SH-SY5Y (cell line): Measurements from ENCODE around the gene PGBD5.

Experiments
- GATA2 ChIP-seq: IDR thresholded peaks from 2 replicates; pipeline ENCODE4 v1.6.1; 2011; ENCODE audit warnings: mild to moderate bottlenecking, low read depth, low read length
- GATA3 ChIP-seq: IDR thresholded peaks from 2 replicates; pipeline ENCODE4 v1.6.1; 2011; ENCODE audit warnings: low read depth, mild to moderate bottlenecking, low read length, moderate library complexity

The PGBD5 gene, protein sequence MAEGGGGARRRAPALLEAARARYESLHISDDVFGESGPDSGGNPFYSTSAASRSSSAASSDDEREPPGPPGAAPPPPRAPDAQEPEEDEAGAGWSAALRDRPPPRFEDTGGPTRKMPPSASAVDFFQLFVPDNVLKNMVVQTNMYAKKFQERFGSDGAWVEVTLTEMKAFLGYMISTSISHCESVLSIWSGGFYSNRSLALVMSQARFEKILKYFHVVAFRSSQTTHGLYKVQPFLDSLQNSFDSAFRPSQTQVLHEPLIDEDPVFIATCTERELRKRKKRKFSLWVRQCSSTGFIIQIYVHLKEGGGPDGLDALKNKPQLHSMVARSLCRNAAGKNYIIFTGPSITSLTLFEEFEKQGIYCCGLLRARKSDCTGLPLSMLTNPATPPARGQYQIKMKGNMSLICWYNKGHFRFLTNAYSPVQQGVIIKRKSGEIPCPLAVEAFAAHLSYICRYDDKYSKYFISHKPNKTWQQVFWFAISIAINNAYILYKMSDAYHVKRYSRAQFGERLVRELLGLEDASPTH

DNA sequence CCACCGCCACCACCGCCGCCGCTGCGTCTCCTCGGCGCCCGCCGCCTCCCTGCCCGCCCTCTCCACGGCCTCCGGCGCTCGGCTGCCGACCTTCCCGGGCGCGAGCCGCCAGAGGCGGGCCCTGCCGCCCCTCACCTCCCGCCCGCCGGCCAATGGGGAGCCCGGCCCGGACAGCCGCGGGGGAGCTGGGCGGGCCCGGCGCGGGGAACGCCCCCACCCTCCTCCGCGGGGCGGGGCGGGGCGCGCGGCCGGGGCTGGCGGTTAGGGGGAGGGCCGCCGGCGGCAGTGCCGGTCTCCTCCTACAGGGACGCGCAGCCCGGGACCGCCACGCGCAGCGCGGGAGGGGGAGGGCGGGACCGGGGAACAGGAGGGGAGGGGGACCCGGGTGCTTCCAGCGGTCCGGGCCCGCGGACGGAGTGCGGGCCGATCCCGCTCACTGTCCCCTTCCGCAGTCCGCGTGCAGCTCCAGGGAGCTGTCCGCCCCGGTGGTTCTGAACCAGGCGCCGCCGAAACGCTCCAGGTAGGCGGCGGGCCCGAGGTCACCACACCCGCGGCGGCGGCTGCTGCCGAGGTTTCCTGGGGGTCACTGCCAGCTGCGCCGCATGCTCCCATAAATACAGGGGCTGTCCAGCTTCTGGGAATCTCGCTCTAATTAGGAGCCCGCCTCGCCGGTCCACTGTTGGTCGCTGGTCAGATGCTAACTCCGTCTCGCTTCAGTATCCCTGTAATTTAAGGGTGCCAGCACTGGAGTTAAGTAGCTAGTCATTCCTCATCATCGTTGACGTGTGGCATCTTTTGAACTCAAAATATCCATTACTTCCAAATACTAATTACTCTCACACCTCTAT is at the start of gene PGBD5:
Gene PGBD5 (minus strand): TSS at position 87 of the 848 bp plus-strand sequence. CDS start 404 bp downstream, outside the sequence.
- TF ChIP-seq GATA2: no peak
- no peak for TF ChIP-seq GATA3

DNA sequence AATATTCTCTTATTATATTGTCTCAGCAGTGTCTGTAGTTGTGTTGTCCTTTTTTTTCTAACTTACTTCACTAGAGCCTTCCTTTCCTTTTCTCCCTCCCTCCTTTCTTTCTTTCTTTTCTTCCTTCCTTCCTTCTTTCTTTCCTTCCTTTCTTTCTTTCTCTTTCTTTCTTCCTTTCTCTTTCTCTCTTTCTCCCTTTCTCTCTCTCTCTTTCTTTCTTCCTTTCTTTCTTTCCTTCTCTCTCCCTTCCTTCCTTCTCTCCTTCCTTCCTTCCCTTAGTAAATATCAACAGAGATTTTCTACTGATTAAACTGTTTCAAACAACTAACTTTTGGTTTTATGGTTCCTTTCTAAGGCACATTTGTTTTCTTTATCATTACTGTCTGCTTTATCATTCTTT is 43.1 kb upstream of the PGBD5 start:
- TF ChIP-seq GATA2 (no peak), GATA3 (no peak)

DNA sequence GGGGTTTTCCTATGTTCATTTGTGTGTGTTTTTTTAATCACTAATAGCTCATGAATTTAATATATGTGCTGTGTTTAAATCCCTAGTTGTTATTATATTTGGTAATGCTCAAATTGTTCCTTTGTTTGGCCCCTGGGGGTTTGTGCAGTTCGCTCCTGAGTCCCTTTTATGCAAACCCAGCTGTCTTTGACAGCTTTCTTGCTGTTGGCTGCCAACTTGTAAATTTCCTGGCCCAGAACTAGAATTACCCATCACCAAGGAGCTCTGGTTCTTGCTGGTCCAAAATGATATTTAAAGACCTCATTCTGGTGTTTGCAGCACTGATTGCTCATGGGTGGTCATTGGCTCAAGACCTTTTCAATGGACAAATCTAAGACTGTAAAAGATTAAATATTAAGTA is 39.6 kb upstream of the PGBD5 start:
- no peak for TF ChIP-seq GATA2
- no peak for TF ChIP-seq GATA3

DNA sequence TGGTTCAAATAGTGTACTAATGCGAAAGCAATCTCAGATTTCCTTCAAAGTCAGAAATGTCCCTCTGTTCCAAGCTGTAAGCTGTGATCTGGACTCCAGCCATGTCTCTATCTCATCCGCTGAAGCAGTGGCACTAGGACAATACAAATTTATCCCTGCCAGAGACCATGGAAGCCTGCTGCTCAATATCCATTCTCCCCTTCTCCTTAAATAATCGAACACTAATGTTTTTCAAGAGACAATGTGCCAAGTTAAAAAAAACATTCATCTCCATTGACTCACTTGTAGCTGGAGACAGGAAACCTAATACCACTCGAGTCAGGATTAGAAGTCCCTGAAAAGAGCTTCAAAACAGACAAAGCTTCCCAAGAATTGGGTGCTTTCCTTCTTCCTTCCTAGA is 38.5 kb upstream of the PGBD5 start:
- TF ChIP-seq GATA3: no peak
- TF ChIP-seq GATA2: no peak

DNA sequence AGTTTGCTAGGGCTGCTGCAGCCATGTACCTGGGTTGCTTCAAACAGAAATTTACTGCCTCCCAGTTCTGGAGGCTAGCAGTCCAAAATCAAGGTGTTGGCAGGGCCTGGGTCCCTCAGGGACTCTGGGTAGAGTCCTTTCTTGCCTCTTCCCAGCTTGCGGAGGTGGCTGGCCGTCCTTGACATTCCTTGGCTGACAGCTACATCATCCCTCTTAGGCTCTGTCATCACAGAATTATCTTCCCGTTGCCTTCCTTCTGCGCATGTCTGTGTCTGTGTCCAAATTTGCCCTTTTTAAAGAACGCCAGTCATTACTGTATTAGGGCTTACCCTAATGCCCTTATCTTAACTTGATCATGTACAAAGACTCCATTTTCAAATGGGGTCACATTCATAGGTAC is 37.6 kb upstream of the PGBD5 start:
- no peak for TF ChIP-seq GATA3
- TF ChIP-seq GATA2: no peak

DNA sequence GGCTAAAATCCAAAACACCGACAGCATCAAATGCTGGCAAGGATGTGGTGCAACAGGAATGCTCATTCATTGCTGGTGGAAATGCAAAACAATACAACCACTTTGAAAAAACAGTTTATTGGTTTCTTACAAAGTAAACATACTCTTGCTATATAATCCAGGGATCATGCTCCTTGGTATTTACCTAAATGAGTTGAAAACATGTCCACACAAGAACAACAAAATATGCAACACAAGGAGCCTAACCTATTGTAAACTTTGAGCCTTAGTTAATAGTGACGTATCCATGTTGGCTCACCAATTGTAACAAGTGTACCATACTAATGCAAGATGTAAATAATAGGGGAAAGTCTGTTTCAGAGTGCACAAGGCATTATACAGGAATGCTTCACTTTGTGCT is 37.2 kb upstream of the PGBD5 start:
- no peak for TF ChIP-seq GATA2
- no peak for TF ChIP-seq GATA3

DNA sequence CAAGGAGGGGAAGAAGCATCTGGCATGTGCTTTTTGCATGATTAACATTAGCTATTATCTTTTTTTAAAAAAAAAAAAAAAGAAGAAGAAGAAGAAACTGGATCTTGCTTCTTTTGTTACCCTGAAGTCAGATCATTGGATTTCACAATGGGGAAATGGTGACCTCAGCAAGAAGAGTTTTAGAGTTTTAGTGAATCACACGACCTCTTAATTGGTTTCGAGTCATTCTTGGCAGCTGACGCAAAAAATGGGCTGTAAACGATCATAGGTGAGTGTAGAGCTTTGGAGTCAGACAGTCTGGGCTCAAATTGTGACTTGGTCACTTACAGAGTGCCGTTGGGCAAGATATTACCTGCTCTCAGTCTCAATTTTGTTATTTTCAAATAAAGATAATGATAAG is 33.3 kb upstream of the PGBD5 start:
- TF ChIP-seq GATA2: no peak
- TF ChIP-seq GATA3: no peak

DNA sequence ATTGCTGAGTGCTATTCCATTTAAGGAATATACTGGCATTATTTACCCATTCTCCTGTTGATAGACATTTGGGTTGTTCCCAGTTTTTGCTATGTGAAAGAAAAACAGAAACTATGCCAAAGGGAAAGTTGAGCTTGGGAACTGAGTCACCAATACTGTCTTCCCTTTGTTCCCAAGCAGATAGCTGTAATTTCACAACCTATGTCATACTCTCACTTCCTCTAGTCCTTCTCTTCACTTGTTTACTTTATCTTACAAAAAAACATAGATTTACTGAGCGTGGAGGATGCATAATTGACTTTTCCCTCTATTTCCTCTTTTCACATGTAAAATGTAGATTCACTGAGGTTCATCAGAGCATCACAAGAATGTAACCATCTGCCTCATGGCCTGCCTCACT is 32.4 kb upstream of the PGBD5 start:
- TF ChIP-seq GATA3 (no peak), GATA2 (no peak)

DNA sequence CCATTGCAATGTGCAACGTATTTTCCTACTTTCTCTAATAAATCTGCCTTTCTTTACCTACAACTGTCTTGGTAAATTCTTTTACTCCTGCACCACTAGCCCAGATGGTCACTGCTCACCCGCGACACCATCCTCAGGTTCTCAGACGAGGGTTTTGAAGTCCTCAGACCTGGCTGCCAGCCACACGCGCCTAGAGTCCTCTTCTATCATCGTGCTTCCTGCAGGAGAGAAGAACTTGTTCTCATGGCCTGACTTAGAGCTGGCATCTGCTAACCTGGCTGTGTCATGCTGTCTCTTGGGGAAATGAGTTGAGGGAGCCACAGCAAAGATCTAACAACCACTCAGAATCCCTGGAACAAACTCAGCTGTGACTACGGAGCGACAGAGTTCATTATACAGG is 30.3 kb upstream of the PGBD5 start:
- no peak for TF ChIP-seq GATA3
- TF ChIP-seq GATA2: no peak

DNA sequence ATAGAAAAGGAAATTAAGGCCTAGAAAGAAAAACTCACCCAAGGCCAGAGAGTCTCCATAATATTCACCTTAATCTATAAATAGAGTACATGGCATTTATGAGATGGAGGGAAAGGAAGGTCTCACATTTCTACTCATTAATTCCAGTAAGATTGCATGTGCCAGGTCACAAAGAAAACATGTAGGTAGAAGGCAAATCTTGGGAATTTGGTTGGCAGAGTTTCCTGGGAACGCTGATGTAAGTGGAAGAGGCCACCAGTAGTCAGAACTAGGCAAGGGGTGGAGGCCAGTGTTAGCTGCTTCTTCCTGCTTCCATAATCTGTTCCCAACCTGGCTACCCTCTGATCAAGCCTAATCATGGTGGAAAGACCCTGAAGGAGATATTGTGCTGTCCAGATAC is 29.2 kb upstream of the PGBD5 start:
- no peak for TF ChIP-seq GATA2
- no peak for TF ChIP-seq GATA3

DNA sequence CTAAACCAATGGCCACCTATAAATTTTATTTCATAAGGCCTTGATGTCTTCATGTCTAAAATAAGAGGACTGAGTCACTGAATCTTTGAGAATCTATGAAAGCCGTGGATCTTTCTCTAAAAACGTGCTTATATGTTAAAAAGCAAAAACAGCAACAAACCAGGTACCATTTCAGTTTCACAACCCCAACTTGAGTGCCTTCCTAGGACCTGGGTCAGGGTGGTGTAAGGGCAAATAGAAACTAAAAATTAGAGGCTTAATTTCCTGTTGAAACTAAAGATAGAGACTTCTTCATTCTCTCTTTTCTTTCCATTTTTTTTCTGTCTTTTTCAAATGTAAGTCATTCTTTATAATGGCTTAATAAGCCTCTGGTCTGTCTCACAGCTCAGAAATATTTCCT is 27.2 kb upstream of the PGBD5 start:
- no peak for TF ChIP-seq GATA2
- TF ChIP-seq GATA3: no peak

DNA sequence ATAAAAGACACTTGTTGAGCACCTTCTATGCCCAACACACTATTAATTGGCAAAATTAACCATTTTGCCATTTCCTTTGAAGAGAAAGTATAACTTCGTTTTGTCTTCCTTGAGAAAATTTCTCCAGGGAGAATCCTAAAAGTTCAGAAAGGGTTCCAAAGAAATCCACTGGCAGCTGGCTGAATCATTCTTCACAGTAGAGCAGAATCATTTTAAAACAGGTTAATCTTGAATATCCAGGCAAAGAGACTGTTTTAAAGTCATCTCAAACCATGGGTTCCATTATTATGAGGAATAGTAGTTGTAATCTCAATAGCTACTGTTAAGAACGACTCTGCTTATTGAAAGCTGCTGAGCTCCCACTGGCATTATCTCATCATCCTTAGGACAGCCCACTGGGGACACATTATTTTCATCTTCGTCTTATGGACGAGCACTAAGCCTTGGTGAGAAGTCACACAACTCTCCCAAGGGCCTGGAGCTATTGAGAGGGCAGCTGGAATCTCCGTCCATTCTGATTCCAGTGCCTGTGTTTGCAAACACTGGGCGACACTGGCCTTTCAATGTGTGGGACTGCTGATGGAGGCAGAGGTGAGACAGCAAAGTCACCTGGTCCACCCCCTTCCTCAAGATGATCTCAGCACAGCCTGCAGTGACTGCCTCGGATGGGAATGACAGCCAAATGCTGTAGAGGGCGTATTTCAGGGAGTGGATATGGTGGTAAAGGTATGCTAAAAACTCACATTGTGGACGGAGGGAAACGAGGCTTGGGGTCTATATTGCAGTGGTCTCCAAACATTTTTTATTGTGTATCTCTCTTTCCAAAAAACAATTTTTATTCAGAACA is 15.3 kb upstream of the PGBD5 start:
- no peak for TF ChIP-seq GATA3
- no peak for TF ChIP-seq GATA2

DNA sequence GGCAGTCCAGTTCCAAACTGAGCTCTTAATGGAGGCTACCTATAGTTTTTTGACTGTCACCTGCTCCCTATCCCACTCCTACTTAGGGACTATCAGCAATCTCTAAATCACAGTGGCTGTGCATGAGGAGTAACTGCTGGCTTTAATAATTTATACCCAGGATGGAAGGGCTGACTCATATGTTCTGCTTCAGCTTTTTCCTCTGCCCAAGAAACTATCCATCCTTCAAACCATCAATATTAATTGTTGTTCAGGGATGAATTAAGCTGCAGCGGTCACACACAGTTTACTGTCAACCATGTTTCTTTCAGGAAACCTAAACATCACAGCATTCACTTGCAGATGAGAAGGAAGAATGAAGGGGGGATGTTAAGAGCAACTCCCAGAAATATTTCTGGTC is 9.0 kb upstream of the PGBD5 start:
- TF ChIP-seq GATA3 (no peak), GATA2 (no peak)

DNA sequence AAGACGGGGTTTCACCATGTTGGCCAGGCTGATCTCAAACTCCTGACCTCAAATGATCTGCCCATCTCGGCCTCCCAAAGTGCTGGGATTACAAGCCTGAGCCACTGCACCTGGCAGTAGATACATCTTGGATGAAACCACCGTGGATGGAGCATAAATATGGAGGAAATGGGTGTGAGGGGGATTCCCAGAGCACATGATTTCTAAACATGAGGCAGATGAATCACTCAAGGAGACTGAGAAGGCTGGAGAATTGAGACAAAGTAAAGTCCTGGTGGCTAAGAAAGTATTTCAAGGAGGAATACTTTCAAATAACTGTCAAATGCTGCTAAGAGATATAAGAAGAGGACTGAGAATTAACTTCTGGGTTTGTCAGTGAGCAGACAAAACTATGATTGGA is 5.4 kb upstream of the PGBD5 start:
- no peak for TF ChIP-seq GATA3
- no peak for TF ChIP-seq GATA2
